BLaER1 (cell line): ENCODE data around the gene ADAM12.
"Not testable (repeated sequence)": the region's sequence is repeated elsewhere in the genome, so short reads cannot be mapped to it uniquely, and the experiment has no call there.

Experiments used
- H3K27ac ChIP-seq: shearing (Covaris generic); formaldehyde crosslinking; 2 replicates; pipeline ENCODE4 v1.8.1; 2022
- H3K27me3 ChIP-seq: shearing (Covaris generic); formaldehyde crosslinking; 2 replicates; pipeline ENCODE4 v1.8.1; 2022
- H3K36me3 ChIP-seq: shearing (Covaris generic); formaldehyde crosslinking; 2 replicates; pipeline ENCODE4 v1.8.1; 2022
- H3K4me1 ChIP-seq: shearing (Covaris generic); formaldehyde crosslinking; 2 replicates; pipeline ENCODE4 v1.8.1; 2022
- H3K4me2 ChIP-seq: shearing (Covaris generic); formaldehyde crosslinking; 2 replicates; pipeline ENCODE4 v1.8.1; 2022
- H3K4me3 ChIP-seq: shearing (Covaris generic); formaldehyde crosslinking; 2 replicates; pipeline ENCODE4 v1.8.1; 2022
- H3K9ac ChIP-seq: shearing (Covaris generic); formaldehyde crosslinking; 2 replicates; pipeline ENCODE4 v1.8.1; 2022
- H3K9me3 ChIP-seq: shearing (Covaris generic); formaldehyde crosslinking; 2 replicates; pipeline ENCODE4 v1.8.1; 2022
- H4K20me1 ChIP-seq: shearing (Covaris generic); formaldehyde crosslinking; 2 replicates; pipeline ENCODE4 v1.8.1; 2022
- Cebpa-rat ChIP-seq: shearing (Covaris generic); IDR thresholded peaks from 2 replicates; pipeline ENCODE4 v1.8.1; 2022

Gene ADAM12

GRCh38 chr10:126351021-126351420 is 37.3 kb downstream of the ADAM12 start:
- no peaks in the 10 kb centered on the region for H3K4me1 ChIP-seq
- no peaks in the 10 kb centered on the region for H4K20me1 ChIP-seq
- no peak overlapping the region for H3K27ac ChIP-seq
- H3K27me3 ChIP-seq, result no peaks in the 10 kb centered on the region
- no peak for TF ChIP-seq Cebpa-rat
- H3K4me2 ChIP-seq, result no peak overlapping the region
- H3K4me3 ChIP-seq, result no peak overlapping the region
- H3K9ac ChIP-seq, result no peak overlapping the region
- H3K9me3 ChIP-seq, result peaks cover 6% of the 10 kb centered on the region
- no peaks in the 10 kb centered on the region for H3K36me3 ChIP-seq

GRCh38 chr10:126350216-126350992 is 37.9 kb downstream of the ADAM12 start:
- Histone ChIP-seq H3K27me3 (no peaks in the 10 kb centered on the region), H3K9ac (no peak overlapping the region), H3K4me3 (no peak overlapping the region), H3K9me3 (0 out of 2 replicates have a peak, but pooled peaks cover under 1% of the 10 kb centered on the region), H3K4me1 (no peaks in the 10 kb centered on the region), H3K4me2 (no peak overlapping the region), H4K20me1 (no peaks in the 10 kb centered on the region), H3K36me3 (no peaks in the 10 kb centered on the region), H3K27ac (no peak overlapping the region)
- no peak for TF ChIP-seq Cebpa-rat

- Histone ChIP-seq H3K36me3 (no peaks in the 10 kb centered on the region), H3K27ac (no peak overlapping the region), H4K20me1 (no peaks in the 10 kb centered on the region), H3K4me2 (no peak overlapping the region), H3K9me3 (no peaks in the 10 kb centered on the region), H3K4me1 (no peaks in the 10 kb centered on the region), H3K27me3 (no peaks in the 10 kb centered on the region), H3K4me3 (no peak overlapping the region), H3K9ac (no peak overlapping the region)
- TF ChIP-seq Cebpa-rat, result no peak
Measured at GRCh38 chr10:126349676-126350075, 38.6 kb downstream of the ADAM12 start.

GRCh38 chr10:126349101-126349500 is 39.2 kb downstream of the ADAM12 start:
- H3K4me1 ChIP-seq, result no peaks in the 10 kb centered on the region
- H3K4me2 ChIP-seq, result no peak overlapping the region
- H3K36me3 ChIP-seq, result no peaks in the 10 kb centered on the region
- no peak overlapping the region for H3K27ac ChIP-seq
- H3K9me3 ChIP-seq, result no peaks in the 10 kb centered on the region
- H4K20me1 ChIP-seq, result no peaks in the 10 kb centered on the region
- H3K4me3 ChIP-seq, result no peak overlapping the region
- no peak for TF ChIP-seq Cebpa-rat
- H3K27me3 ChIP-seq, result no peaks in the 10 kb centered on the region
- H3K9ac ChIP-seq, result no peak overlapping the region

GRCh38 chr10:126343496-126343895 is 44.8 kb downstream of the ADAM12 start:
- H3K4me1 ChIP-seq, H4K20me1 ChIP-seq, H3K9me3 ChIP-seq, H3K4me2 ChIP-seq, H3K27ac ChIP-seq, H3K9ac ChIP-seq, H3K4me3 ChIP-seq, H3K27me3 ChIP-seq, H3K36me3 ChIP-seq: not testable (repeated sequence)

- H3K4me2 ChIP-seq, result no peak overlapping the region
- H3K4me1 ChIP-seq, result no peaks in the 10 kb centered on the region
- no peaks in the 10 kb centered on the region for H4K20me1 ChIP-seq
- no peak overlapping the region for H3K9ac ChIP-seq
- no peak overlapping the region for H3K4me3 ChIP-seq
- no peak overlapping the region for H3K27ac ChIP-seq
- H3K27me3 ChIP-seq, result no peaks in the 10 kb centered on the region
- no peaks in the 10 kb centered on the region for H3K36me3 ChIP-seq
- no peak for TF ChIP-seq Cebpa-rat
- 0 out of 2 replicates have a peak, but pooled peaks cover 5% of the 10 kb centered on the region for H3K9me3 ChIP-seq
Measured at GRCh38 chr10:126342680-126343079, 45.6 kb downstream of the ADAM12 start.

- Histone ChIP-seq H3K4me3 (no peak overlapping the region), H3K4me1 (no peaks in the 10 kb centered on the region), H3K4me2 (no peak overlapping the region), H3K9ac (no peak overlapping the region), H3K9me3 (0 out of 2 replicates have a peak, but pooled peaks cover 5% of the 10 kb centered on the region), H4K20me1 (no peaks in the 10 kb centered on the region), H3K27me3 (no peaks in the 10 kb centered on the region), H3K27ac (no peak overlapping the region), H3K36me3 (no peaks in the 10 kb centered on the region)
- no peak for TF ChIP-seq Cebpa-rat
Measured at GRCh38 chr10:126341491-126341890, 46.8 kb downstream of the ADAM12 start.

- Histone ChIP-seq H3K4me2 (no peak overlapping the region), H3K4me1 (no peaks in the 10 kb centered on the region)
Measured at GRCh38 chr10:126337251-126337810, 50.9 kb downstream of the ADAM12 start.

GRCh38 chr10:126336801-126337200 is 51.5 kb downstream of the ADAM12 start:
- no peak for TF ChIP-seq Cebpa-rat
- no peaks in the 10 kb centered on the region for H3K27me3 ChIP-seq
- H3K36me3 ChIP-seq, result no peaks in the 10 kb centered on the region
- no peak overlapping the region for H3K27ac ChIP-seq
- no peak overlapping the region for H3K9ac ChIP-seq
- no peaks in the 10 kb centered on the region for H3K9me3 ChIP-seq
- H3K4me3 ChIP-seq, result no peak overlapping the region
- no peak overlapping the region for H3K4me2 ChIP-seq
- no peaks in the 10 kb centered on the region for H3K4me1 ChIP-seq
- no peaks in the 10 kb centered on the region for H4K20me1 ChIP-seq

More at GRCh38 chr10:126337251-126337810, 50.9 kb downstream of the ADAM12 start:
- H4K20me1 ChIP-seq, result no peaks in the 10 kb centered on the region
- H3K36me3 ChIP-seq, result no peaks in the 10 kb centered on the region
- TF ChIP-seq Cebpa-rat, result no peak
- H3K4me3 ChIP-seq, result no peak overlapping the region
- no peaks in the 10 kb centered on the region for H3K9me3 ChIP-seq
- H3K9ac ChIP-seq, result no peak overlapping the region
- no peak overlapping the region for H3K27ac ChIP-seq
- H3K27me3 ChIP-seq, result no peaks in the 10 kb centered on the region

GRCh38 chr10:126334272-126334671 is 54.0 kb downstream of the ADAM12 start:
- Histone ChIP-seq H3K36me3 (no peaks in the 10 kb centered on the region), H3K4me3 (no peak overlapping the region), H3K9ac (no peak overlapping the region), H3K27ac (no peak overlapping the region), H4K20me1 (no peaks in the 10 kb centered on the region), H3K9me3 (no peaks in the 10 kb centered on the region), H3K4me2 (no peak overlapping the region), H3K4me1 (no peaks in the 10 kb centered on the region), H3K27me3 (no peaks in the 10 kb centered on the region)
- TF ChIP-seq Cebpa-rat, result no peak
